Measurements from ENCODE around the gene AOPEP. TPM values are rescaled to one million over a fixed set of nuclear protein-coding genes. Genes with fewer than 3 reads are reported as not detected.

The AOPEP gene
- total and polyA plus RNA-seq, 2 donors (not counting 3 experiments of a cell fraction or from before 2014, with no cell fraction given) = 20.2 to 41.6 TPM

DNA sequence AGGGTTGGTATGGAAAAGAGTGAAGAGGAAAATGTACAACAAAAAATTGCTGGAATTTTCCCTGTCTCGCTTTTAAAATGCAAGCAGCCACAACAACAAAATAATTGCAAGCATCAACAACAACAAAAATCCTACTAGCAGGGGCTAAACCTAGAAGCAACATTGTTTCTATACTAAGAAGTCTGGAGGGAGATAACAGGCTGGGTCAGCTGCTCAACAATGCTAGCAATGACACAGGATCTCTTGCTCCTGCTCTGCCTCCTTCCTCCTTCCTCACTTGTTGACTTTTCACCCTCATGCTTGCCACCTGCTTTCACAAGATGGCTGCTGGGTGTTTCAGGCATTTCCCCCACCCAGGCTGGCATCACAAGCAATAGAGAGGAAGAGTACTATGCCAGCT, 7.6 kb upstream of the AOPEP start:
- no peaks in the 10 kb centered on the region for H3K36me3 ChIP-seq (ENCODE audit: control insufficient read depth in 2 of 2, extremely low read depth in 1 of 2, insufficient read depth in 2 of 2, low read length in 2 of 2)
- H3K27me3 ChIP-seq (ENCODE audit: control insufficient read depth in 2 of 2, insufficient read depth in 2 of 2, low read length in 2 of 2) = peaks cover 2 to 3% of the 10 kb centered on the region in 2 experiments
- no peaks in the 10 kb centered on the region for H4K20me1 ChIP-seq (replicated peaks; ENCODE audit: control insufficient read depth, extremely low read depth, insufficient read depth, low read length)
- ChIA-PET CTCF (interaction anchor here (1.2 to 1.5 kb wide), 2 partner anchors 19 to 409 kb away, joined by 3 to 4 read pairs; no protein-coding TSS in a partner anchor), POLR2A (no interaction called here)
- intact Hi-C loops (cut with micrococcal nuclease) (no loop called here), dilution Hi-C loops (cut with MboI; ENCODE audit: extremely low pct_ligation_motif_present, low sequenced_read_pairs) (no loop called here)
- H3K9me3 ChIP-seq (replicated peaks; ENCODE audit: control insufficient read depth, insufficient read depth, low read length) = no peaks in the 10 kb centered on the region
- no peak overlapping the region for H2AFZ ChIP-seq (ENCODE audit: low read depth, low read length)
- H3K4me3 ChIP-seq (replicated peaks in 1 of 3; ENCODE audit: insufficient read depth in 1 of 3, low read depth in 1 of 3, low read length in 3 of 3) = no peak overlapping the region
- no peak for TF ChIP-seq POLR2A (IDR thresholded peaks at IDR 0.05; ENCODE audit: low read depth, low read length)
- no peak for TF ChIP-seq POLR2AphosphoS5 (IDR thresholded peaks at IDR 0.05; ENCODE audit: insufficient read depth, low read depth, low read length)
- TF ChIP-seq EZH2 (IDR thresholded peaks at IDR 0.05; ENCODE audit: borderline replicate concordance, low read depth, low read length, severe bottlenecking) = no peak
- no peak for TF ChIP-seq MYC (IDR thresholded peaks at IDR 0.05; ENCODE audit: low read depth, low read length)
- TF ChIP-seq FOS (IDR thresholded peaks at IDR 0.05; ENCODE audit: borderline replicate concordance, insufficient read depth, low read length) = no peak
- TF ChIP-seq JUN (IDR thresholded peaks at IDR 0.05; ENCODE audit: borderline replicate concordance, insufficient read depth, insufficient read length, low read depth) = no peak
- TF ChIP-seq, protein P1, sequence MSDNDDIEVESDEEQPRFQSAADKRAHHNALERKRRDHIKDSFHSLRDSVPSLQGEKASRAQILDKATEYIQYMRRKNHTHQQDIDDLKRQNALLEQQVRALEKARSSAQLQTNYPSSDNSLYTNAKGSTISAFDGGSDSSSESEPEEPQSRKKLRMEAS (IDR thresholded peaks at IDR 0.05; ENCODE audit: insufficient read depth, insufficient read length) = no peak
- TF ChIP-seq, protein P2, sequence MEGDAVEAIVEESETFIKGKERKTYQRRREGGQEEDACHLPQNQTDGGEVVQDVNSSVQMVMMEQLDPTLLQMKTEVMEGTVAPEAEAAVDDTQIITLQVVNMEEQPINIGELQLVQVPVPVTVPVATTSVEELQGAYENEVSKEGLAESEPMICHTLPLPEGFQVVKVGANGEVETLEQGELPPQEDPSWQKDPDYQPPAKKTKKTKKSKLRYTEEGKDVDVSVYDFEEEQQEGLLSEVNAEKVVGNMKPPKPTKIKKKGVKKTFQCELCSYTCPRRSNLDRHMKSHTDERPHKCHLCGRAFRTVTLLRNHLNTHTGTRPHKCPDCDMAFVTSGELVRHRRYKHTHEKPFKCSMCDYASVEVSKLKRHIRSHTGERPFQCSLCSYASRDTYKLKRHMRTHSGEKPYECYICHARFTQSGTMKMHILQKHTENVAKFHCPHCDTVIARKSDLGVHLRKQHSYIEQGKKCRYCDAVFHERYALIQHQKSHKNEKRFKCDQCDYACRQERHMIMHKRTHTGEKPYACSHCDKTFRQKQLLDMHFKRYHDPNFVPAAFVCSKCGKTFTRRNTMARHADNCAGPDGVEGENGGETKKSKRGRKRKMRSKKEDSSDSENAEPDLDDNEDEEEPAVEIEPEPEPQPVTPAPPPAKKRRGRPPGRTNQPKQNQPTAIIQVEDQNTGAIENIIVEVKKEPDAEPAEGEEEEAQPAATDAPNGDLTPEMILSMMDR (IDR thresholded peaks at IDR 0.05; ENCODE audit: extremely low read depth in 1 of 2, insufficient read depth in 1 of 2, low read depth in 1 of 2, low read length in 2 of 2) = no peak
- no peak for TF ChIP-seq GATA2 (IDR thresholded peaks at IDR 0.05; ENCODE audit: insufficient read depth, insufficient read length, low read depth, low read length)
- no peaks in the 10 kb centered on the region for H3K79me2 ChIP-seq (ENCODE audit: control insufficient read depth, insufficient read depth, low read length)
- H3K4me1 ChIP-seq (ENCODE audit: control insufficient read depth, extremely low read depth, insufficient read depth, low read length) = no peaks in the 10 kb centered on the region
- H3K4me2 ChIP-seq (ENCODE audit: insufficient read depth, low read length) = no peak overlapping the region
- FAIRE-seq = no peak
- H3K9ac ChIP-seq (replicated peaks; ENCODE audit: extremely low read depth, insufficient read depth, low read length) = no peak overlapping the region
- no peak for DNase-seq (ENCODE audit: low read depth, low spot score)
- BruUV-seq (replicated peaks) = no TSS peak
- no peaks in the 10 kb centered on the region for H3K9me1 ChIP-seq (replicated peaks; ENCODE audit: control insufficient read depth, extremely low read depth, insufficient read depth, low read length)
- H3K27ac ChIP-seq (ENCODE audit: insufficient read depth, low read depth, low read length) = no peak overlapping the region

Data from endothelial cell of umbilical vein (primary cell).